HG02571 (cell line): ENCODE results near the gene PTCSC3.

Experiments used
- ATAC-seq: cut with Tn5 transposase; IDR thresholded peaks from one replicate; pipeline ENCODE4 v1.9.1; 2021; ENCODE audit warnings: mild to moderate bottlenecking, moderate library complexity; ENCODE audit not compliant: unreplicated experiment

The PTCSC3 gene

DNA sequence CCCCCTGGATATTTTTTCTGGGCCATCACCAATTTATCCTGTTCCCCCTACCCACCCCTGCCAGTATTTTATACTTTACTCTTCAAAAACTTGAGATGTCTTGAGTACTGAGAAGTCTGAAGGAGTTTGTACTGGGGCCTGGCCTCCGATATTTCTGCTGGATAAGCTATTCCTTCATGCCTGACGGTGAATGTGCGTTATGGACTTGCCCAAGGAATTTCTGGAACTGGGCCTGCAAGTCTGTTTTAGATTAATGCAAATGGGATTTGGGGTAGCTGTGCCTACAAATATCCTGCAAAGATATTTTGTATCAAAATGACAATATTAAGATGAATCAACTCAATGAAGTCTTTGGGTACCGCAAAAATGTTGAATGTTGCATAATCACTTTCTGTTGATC is at the start of gene PTCSC3:
PTCSC3 (minus strand) TSS at position 199 of the 400 bp plus-strand sequence.
- ATAC-seq = no peak

DNA sequence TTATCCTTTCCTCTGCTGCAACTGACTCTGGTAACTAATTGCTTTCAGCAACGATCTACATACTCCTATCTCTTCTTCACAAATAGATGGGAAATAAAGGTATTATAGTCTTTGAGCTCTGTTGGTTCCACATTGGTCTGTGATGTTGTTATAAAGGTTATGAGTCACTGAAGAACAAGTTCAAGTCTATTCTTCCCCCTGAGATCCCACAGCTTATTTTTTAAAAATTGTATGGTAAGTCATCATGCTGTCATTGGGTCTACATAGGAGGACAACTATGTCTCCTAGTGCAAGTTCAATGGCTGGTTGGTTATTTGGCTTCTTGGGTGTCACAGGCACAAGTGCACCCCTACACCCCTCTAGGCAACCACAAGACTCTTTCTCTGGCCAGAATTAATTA is 49.6 kb upstream of the PTCSC3 start:
- no peak for ATAC-seq

DNA sequence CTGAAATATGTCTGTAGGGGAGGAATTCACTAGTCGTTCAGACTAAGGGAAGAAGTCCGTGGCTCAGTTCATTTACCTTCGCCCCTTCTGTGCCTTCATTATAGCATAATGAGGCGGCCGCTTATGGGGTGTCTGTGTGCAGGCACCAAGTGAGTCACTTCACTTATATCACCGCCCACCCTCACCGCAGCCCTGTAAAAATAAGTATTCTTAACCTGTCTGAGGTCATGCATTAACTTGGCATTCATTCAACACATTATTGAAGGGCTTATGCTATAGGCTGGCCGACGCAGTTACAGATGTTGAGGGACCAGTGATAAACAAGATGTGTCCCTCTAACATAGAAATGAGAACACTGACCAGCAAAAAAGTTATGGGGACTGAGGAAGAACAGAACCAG is 47.7 kb upstream of the PTCSC3 start:
- ATAC-seq = no peak

DNA sequence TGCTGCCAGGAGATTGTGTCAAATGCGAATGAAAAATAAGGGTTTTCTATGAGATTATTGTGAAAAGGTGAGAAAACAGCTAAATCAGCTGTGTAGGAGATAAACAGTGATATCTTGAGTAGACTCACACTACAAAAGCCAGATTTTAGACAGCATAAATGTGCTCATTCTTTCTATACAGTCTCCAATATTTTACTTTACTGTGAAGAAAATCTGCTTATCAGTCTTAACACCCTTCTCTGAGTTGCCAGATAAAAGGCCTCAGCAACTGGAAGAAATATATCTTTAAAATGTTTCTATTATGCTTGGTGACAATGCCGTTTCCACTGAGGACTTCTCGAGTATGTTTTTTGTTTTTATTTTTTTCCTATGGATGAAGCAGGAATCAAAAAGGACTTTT is 47.0 kb upstream of the PTCSC3 start:
- ATAC-seq = no peak

DNA sequence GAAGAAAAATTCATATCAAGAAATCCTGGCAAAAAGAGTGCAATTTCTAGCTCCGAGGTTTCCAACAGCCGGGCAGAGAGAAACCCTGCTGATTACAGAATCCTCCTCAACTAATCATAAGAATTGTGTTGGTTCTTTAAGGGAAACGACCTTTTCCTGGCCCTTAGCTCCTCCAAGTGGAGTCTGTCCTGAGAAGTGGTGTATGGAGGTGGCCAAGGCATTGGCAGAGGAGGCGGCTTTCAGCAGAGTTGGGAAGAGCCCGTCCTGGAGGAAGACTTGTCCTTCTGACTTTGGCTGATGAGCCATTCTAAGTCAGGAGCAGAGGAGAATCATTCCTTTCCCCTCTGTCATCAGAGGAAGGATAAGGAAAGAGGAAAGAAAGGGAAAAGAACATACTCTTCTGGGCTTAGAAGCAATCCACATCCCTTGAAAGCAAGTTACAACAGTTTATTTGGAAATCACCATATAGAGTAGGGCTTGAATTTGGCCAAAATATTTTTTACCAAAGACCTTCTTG is 46.5 kb upstream of the PTCSC3 start:
- ATAC-seq = no peak

DNA sequence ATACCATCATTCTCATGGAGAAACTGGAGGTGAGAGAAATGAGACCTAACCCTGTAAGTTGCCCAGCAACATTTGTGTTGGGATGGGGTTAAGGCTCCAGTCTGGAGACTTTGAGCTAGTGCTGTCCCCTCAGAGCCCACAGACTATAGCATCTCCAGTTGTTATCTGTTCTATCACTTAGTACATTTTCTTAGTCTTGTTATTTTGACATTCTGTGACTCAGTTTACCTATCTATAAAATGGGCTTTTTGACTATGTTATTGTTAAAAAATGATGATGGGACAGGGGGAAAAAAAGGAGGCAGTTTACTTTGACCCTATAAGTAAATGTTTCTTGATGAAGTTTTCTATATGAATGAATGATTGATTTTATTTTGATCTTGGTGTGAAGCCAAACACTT is 45.8 kb upstream of the PTCSC3 start:
- ATAC-seq = no peak

DNA sequence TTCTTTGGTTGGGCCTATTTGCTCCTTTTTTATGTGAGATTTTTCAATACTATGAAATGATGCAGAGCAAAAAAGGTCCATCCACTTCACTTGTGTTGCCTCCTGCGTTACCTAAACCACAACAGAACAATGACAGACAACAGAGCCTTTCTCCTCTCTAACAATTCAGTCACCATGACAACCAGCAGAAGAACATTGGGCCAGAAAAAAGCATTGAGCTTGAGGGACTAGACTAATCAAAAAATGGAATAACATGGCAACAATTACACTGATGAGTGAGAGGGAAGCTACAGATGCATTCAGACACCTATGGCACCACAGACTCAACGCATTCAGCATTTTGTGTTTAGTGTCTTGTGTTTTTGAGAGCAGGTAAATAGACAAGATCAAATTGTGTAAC is 44.6 kb upstream of the PTCSC3 start:
- no peak for ATAC-seq

DNA sequence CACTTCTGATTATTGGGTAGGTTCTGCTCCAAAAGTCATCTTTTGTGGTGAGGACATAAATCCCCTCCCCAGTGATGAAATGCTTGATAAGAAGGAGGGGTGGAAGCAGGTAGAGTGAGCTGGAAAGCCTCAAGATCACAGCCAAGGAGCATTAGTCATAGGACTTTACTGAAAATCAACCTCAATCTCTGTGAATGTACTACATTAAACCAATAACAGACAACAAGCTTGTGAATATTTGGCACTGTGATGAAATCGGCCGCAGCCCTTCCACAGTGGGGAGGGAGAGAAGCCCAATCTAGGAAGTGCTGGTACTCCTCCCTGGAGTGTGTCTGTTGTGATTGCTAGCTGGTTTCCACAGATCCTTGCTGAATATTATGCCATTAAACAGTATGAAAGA is 41.2 kb upstream of the PTCSC3 start:
- ATAC-seq = no peak

DNA sequence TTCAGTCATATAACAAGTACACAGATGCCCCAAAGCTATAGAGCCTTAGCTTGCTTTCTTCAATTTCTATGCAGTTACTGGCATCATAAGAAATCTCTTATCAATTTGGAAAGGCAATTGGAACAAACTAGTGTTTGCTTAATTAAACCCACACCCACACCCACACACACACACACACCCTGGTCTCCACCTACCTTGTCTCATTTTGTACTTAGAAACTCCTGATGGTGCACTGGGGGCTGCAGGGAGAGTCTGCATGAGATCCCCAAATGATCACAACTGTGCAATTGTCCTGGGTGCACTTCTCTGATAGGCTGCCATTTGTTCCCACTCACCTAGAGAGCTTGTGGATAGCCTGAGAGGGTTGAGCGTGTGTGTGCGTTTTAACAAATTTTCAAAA is 40.5 kb upstream of the PTCSC3 start:
- no peak for ATAC-seq

DNA sequence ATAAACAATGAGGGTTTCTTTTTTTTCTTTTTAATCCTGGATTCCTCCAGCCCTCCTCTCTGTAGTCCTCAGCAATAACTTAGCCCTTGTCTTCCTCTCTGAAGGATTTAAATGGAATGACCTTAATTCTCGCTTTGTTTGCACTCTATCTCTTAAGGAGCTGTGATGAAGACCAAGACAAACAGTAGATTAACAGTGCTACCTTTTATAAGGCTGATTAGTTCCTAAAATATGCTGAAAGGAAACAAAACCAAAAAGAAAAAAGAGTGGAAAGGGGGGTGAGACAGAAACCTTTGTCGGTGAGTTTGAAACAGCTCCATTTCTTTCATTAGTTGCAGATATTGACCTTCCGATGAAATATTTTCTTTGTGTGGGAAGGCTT is 38.7 kb upstream of the PTCSC3 start:
- no peak for ATAC-seq

DNA sequence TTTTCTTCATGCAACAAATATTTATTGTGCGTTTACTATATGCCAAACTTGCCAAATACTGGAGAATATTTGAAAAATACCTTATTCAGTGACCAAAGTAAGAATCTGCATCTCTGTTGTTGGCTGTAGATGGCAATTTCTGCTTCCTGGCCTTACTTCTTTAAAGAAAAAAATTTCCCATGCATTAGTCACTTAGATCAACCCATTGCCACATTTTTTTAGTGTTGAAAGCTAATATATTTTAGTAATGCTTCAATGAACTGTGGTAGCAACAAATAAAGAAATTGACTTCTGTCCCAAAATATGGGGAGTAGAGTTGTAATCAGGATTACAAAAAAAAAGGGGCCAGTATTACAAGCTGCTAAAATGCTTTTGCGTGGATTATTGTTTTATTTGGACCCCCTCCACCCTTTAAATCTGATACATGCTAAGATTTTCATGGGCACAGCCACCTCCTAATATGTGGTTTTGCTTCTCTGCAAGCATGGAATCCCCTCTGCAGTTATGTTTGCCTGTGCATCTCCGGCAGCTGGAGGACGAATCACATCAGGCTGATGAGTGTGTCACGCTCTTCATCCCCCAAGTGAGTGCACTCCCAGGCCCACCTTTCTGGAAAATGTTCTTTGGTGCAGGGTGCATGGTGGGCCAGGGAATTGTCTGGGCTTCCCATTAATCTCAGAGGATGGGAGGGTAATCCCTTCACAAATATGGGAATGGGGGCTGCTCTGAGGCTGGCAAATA is 38.1 kb upstream of the PTCSC3 start:
- ATAC-seq = no peak

DNA sequence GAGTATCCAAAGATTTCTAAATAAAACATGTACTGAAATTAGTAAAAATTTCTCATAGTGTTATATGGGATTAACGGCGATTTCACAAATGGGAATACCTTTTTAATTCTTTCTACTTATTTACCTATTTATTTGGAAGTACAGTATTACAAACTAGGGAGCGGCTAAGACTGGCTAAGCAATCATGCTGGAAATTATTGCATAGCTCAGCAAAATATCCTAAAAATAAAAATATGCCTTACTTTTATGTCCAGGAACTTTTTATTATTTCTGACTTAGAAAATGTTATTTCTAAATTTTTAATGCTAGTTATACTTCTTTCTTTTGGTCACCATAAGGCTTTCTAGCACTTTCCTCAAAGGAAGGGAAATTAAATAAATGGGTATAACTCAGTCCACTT is 36.5 kb upstream of the PTCSC3 start:
- ATAC-seq = no peak

DNA sequence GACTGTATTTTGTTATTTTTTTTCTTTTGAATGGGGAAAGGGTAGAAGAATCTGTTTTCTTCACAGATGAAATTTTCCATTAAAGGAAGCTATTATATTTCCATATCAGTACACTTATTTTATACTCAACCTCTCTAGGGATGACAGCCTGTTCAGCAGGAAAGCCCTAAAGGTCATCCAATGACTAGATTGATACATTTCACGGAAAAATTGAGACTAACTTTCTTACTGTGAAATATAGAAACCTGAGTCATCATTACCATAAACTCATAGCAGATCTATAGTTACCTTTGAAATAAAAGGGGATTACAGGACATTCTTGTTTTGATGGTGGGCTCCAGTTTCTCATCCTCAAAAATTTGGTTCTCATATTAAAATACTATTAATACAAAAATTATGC is 36.1 kb upstream of the PTCSC3 start:
- no peak for ATAC-seq

DNA sequence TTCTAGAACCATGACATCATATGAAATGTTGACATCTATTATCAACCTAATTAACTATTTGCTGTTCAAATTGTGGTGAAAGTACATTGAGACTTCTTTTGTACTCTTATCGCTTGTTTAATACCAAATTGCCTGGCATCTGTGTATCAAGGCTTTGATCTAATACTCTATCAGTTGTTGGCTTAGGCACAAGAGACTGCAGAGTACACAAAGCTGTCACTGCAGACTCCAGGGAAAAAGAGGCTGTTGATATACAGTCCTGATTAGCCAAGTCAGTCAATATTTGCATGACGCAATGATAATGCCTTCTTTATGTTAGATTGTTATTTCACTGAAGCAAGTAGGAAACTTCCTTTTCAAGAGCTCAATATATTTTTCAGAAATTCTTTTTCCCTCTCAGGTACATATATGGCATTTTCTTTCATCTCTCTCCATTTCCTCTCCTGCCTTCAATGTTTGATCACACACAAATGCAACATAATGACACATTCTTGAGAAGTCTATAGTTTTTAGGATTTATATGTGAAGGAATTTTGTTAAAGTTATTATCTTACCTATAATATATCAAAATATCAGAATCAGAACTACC is 32.3 kb upstream of the PTCSC3 start:
- ATAC-seq = no peak

DNA sequence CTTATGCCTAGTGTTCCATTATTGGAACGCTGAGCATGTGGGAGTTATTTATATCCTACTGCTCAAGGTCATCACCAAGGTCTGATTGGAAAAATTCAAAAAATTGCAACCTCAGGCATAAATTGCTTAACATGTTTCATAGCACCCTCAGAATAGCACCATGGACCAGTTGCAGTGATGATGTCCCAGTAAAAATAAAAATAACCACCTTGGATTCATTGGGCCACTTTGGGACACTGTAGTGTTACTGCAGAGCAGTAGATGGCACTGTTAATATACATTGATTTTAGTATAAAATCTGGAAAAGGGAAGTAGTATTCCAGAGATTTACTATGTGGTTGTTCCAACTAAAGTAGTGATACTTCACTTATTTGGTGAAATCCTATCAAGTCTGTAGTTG is 31.0 kb upstream of the PTCSC3 start:
- no peak for ATAC-seq

DNA sequence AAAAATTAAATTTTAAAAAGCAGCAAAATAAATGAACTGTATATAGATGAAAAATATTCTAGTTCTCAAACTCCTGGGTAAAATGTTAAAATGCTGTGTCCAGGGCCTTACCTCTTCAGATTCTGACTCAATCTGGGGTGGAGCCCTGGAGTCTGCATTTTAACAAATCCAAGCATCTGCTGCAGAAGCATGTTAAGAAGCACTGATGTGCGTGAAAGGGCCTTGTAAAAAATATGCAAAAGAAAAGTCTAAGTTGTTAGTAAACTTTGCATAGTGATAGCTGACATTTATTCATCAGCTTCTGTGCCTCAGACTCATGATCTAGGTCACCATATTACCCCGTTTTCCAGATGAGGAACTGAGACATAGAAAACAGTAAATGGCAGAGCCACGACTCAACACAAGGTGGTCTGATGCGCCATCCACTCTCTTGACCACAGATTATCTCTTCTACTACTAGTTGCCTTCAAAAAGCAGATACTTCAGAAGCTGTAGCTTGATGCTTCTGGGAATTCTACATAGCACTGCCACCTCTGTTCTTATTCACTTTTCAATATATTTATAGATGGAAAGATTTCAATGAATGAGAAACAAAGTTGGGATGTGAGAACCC is 28.0 kb upstream of the PTCSC3 start:
- no peak for ATAC-seq

DNA sequence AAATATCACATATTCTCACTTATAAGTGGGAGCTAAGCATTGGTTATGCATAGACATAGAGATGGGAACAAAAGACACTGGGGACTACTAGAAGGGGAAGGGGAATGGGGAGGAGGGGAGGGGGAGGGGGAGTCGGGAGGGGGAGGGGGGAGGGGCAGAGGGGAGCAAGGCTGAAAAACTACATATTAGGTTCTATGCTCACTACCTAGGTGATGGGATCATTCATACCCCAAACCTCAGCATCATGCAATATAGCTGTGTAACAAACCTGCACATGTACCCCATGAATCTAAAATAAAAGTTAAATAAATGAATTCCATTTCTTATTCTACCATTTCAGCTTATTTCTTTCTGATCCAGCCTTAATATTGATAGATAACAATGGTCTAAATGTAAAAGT is 21.9 kb upstream of the PTCSC3 start:
- no peak for ATAC-seq

DNA sequence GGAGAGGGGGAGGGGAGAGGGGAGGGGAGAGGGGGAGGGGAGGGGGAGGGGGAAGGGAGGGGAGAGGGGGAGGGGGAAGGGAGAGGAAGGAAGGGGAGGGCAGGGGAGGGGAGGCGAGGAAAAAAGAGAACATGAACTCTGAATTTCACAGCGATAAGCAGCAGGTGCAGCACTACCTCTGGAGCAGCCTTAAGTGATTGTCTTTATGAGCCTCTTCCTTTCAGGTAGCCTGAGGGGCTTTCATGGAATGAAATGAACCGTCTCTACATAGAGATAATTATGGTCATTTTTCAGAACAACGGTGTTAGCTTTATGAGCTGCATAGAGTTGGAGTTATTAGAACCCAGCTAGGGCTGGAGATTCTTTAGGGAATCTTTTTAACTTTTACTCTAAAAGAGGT is 18.1 kb upstream of the PTCSC3 start:
- ATAC-seq = no peak

DNA sequence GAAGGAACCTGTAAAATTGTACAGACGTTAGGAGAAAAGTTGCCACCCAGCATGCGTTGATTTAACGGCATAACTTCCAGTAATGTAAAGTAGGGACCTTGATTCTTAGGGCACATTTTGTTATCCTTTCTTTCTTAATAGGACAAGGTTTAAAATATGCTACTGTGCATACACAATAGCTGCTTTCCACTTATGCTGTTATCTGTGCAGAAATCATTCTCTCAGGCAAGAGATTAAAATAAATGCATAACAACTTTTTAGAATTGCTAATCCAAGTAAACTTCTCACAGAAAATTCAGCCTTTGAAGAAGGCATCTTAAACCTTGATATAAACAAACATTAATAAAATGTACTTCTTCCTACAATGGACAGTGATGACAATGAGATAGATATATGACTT is 16.0 kb upstream of the PTCSC3 start:
- no peak for ATAC-seq

DNA sequence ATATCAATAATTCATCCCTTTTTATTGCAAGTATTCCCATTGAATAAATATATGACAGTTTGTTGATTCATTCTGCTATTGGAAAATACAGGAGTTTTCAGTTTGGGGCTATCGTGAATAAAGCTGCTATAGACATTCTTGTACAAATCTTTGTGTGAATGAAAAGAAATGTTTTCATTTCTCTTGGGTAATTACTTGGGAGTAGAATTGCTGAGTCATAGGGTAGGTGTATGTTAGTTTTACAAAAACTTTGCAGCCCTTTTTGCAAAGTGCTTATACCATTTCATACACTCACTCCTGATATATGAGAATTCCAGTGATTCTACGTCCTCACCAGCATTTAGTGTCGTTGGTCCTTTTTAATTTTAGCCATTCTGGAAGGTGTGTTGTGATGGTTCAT is 6.9 kb upstream of the PTCSC3 start:
- no peak for ATAC-seq

DNA sequence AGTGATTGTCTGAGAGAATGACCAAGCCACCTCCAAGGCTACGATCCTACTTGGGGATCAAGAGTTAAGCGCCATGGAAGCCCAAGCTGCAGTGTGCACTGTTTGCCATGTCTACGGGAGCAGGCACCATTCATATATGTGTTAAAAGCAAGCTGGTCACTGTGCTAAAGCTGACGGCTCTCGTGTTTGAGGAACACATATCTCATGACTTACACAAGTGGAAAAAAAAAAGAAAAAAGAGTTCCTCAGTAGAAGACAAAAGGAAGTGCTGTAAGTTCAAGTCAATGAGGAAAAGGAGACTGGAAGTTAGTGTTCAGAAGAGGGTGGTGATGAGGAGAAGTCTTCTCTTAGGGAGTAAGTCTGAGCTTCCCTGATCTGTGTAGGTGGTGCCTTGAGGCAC is 4.9 kb upstream of the PTCSC3 start:
- ATAC-seq = no peak

DNA sequence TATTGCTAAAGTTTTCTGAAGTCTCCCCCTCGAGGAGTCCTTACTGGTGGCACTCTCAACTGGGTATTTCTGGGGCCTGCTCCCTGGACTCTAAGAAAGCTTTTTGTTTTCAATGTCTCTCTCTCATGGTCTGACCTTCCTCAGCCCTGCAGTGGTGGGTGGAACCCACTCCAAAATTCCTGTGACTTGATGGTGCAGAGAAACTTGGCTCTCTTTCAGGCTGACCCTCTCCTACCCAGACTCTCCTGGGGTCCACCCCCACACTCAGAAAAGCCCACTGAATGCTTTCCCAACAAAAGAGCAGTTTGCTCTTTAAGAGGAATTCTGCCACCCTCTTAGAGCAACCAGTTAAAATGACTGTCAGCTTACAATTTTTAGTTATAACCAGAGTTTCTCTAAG is 967 bp upstream of the PTCSC3 start:
- no peak for ATAC-seq
